Transverse colon (tissue), 4 donors: ENCODE results near the gene UBALD2. TPM values are rescaled to one million over a fixed set of nuclear protein-coding genes. Genes with fewer than 3 reads are reported as not detected.

ENCODE experiments used
- DNase-seq: peaks from one replicate; pipeline ENCODE4 v3.0.0-alpha.2; 2019
- H3K27ac ChIP-seq, 4 donors: fragments of 200-600 bp; sonication (generic); 2 replicates each; pipeline ENCODE4 v1.5.1; 2016 to 2018; ENCODE audit warnings: inconsistent platforms in 4 of 4
- H3K27me3 ChIP-seq: fragments of 200-600 bp; sonication (generic); 2 replicates; pipeline ENCODE4 v1.5.1; 2017; ENCODE audit warnings: inconsistent platforms
- H3K36me3 ChIP-seq, 4 donors: fragments of 200-600 bp; sonication (generic); 2 replicates each; pipeline ENCODE4 v1.5.1; 2017 to 2019; ENCODE audit warnings: inconsistent platforms in 4 of 4
- H3K4me1 ChIP-seq, 4 donors: fragments of 200-600 bp; sonication (generic); 2 replicates each; pipeline ENCODE4 v1.5.1; 2017 to 2020; ENCODE audit warnings: inconsistent platforms in 4 of 4
- H3K4me3 ChIP-seq, 4 donors: fragments of 200-600 bp; sonication (generic); 1 replicate in 1 of 4; 2 replicates in 3 of 4; pipeline versions ENCODE4 v1.5.1 to v1.6.1; 2017 to 2019; ENCODE audit warnings: inconsistent platforms in 4 of 4
- H3K9me3 ChIP-seq, 2 donors: fragments of 200-600 bp; sonication (generic); 2 replicates each; pipeline ENCODE4 v1.5.1; 2017 to 2019; ENCODE audit warnings: inconsistent platforms in 2 of 2
- CTCF ChIP-seq, 5 experiments: fragments of 200-600 bp in 3 of 5; fragments of 450-650 bp in 2 of 5; sonication (generic) in 3 of 5; IDR thresholded peaks; 1 replicate in 2 of 5; 2 replicates in 3 of 5; pipeline ENCODE4 v1.5.1; 2016 to 2017; ENCODE audit warnings: antibody characterized with exemption in 5 of 5, inconsistent platforms in 3 of 5, mild to moderate bottlenecking in 2 of 5, moderate library complexity in 1 of 5
- EP300 ChIP-seq: sonication (generic); formaldehyde crosslinking; IDR thresholded peaks from one replicate; pipeline ENCODE4 v1.6.1; 2017; ENCODE audit warnings: antibody characterized with exemption, low read depth
- POLR2A ChIP-seq: fragments of 450-650 bp; IDR thresholded peaks from one replicate; pipeline ENCODE4 v1.6.1; 2016; ENCODE audit warnings: antibody characterized with exemption, mild to moderate bottlenecking, moderate library complexity
- POLR2AphosphoS5 ChIP-seq, 3 donors: sonication (generic); formaldehyde crosslinking; IDR thresholded peaks; one replicate each; pipeline ENCODE4 v1.6.1; 2016; ENCODE audit warnings: antibody characterized with exemption in 3 of 3
- WGBS, 2 donors: methylation state at CpG; one replicate each; pipeline ENCODE4 v1.1.5; 2018; ENCODE audit warnings: low coverage in 1 of 2; 5-methylcytosine and 5-hydroxymethylcytosine counted together
- in situ Hi-C, 4 donors: fragments of 200-750 bp; cut with MboI; loops; one replicate each; pipeline versions ENCODE4 v1.15.0 to v1.15.1; 2017; ENCODE audit warnings: low sequenced_read_pairs in 3 of 4, low pct_ligation_motif_present in 1 of 4, low pct_unique_long_range_greater_than_20kb in 1 of 4
- intact Hi-C: fragments of 100-400 bp; cut with DNase I; formaldehyde crosslinking; loops from one replicate; pipeline ENCODE4 v1.15.1; 2023; ENCODE audit warnings: low total_unique reads
- total RNA-seq, 4 donors: library from RNA; depleted of rRNA; stranded (reverse); fragments of >200 nt; gene quantifications; one replicate each; pipeline ENCODE4 v1.1.0, GENCODE V29; 2016

Gene UBALD2
- total RNA-seq, 4 donors from 2014 or later: 25.5 to 51.2 (median 34.5) TPM

DNA sequence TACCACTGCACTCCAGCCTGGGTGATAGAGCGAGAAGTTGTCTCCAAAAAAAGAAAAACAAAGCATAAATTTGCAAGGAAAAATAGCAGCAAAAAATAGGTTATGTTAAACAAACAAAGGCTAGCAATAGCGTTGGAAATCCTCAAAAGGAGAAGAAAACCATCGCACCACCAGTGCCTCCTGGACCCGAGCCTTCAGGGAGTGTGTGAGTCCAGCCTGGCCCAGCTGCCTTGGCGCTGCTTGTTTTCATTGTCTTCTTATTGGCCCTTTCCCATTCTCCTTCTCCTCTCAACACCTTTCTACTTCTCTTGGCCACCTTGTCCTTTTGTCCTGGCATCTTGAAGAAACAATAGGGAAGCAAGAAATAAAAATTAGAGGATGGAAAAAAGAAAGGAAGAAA lies 4.5 kb upstream of the UBALD2 start:
- in situ Hi-C loops: no loop called here
- peaks cover 36 to 69% (median 57%) of the 10 kb centered on the region in 4 donors for H3K4me1 ChIP-seq
- DNase-seq: no peak
- peak overlapping the region; percentile 90 to 98 (median 92) for H3K27ac ChIP-seq
- no peaks in the 10 kb centered on the region for H3K27me3 ChIP-seq
- no peaks in the 10 kb centered on the region for H3K36me3 ChIP-seq
- H3K4me3 ChIP-seq: no peak overlapping the region
- intact Hi-C loops: no loop called here
- H3K9me3 ChIP-seq: no peaks in the 10 kb centered on the region
- TF ChIP-seq POLR2AphosphoS5 (IDR thresholded peaks at IDR 0.05) (no peak), CTCF (IDR thresholded peaks at IDR 0.05) (no peak), POLR2A (no peak), EP300 (no peak)
- 61 to 77% methylated on average over 2 to 5 of the region's 5 CpGs for WGBS, 2 donors

DNA sequence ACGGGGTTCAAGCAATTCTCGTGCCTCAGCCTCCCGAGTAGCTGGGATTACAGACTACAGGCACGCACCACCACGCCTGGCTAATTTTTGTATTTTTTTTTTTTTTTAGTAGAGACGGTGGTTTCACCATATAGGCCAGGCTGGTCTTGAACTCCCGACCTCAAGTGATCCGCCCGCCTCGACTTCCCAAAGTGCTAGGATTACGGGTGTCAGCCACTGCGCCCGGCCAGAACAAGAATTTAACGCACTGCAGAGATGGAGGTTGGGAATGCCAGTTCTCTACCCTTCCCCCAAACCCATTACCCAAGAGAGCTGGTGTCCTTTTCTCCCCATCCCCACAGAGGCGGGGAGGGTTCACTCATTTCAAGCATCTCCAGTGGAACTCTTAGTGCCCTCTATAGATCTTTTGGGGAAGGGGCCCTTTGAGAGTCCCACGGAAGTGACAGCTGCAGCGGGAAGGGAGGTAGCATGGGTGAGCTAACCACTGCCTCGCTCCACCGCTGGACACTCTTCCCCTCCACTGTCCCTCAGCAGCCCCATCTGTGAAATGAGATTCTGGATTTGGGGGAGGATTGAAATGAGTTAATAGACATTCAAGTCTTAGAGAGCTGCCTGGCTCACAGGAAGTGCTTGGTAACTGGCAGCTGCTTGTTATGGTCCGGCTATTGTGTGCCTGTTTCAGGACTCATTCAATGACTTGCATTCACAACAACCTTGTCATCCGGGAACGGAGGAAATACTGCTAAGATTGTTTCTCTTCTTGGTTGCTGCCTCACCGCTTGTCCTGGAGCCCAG lies 3.5 kb upstream of the UBALD2 start:
- peaks cover 36 to 69% (median 59%) of the 10 kb centered on the region in 4 donors for H3K4me1 ChIP-seq
- intact Hi-C loops: no loop called here
- DNase-seq: no peak
- 47 to 78% methylated on average over 3 to 23 of the region's 23 CpGs for WGBS, 2 donors
- in situ Hi-C loops: no loop called here
- no peaks in the 10 kb centered on the region for H3K36me3 ChIP-seq
- peak overlapping the region; percentile 90 to 98 (median 92) for H3K27ac ChIP-seq
- H3K9me3 ChIP-seq: no peaks in the 10 kb centered on the region
- no peaks in the 10 kb centered on the region for H3K27me3 ChIP-seq
- no peak overlapping the region for H3K4me3 ChIP-seq
- TF ChIP-seq EP300 (no peak), POLR2AphosphoS5 (IDR thresholded peaks at IDR 0.05) (peak in 2 of 3 donors; percentile 11 to 35), POLR2A (peak; percentile 9), CTCF (IDR thresholded peaks at IDR 0.05) (no peak)

DNA sequence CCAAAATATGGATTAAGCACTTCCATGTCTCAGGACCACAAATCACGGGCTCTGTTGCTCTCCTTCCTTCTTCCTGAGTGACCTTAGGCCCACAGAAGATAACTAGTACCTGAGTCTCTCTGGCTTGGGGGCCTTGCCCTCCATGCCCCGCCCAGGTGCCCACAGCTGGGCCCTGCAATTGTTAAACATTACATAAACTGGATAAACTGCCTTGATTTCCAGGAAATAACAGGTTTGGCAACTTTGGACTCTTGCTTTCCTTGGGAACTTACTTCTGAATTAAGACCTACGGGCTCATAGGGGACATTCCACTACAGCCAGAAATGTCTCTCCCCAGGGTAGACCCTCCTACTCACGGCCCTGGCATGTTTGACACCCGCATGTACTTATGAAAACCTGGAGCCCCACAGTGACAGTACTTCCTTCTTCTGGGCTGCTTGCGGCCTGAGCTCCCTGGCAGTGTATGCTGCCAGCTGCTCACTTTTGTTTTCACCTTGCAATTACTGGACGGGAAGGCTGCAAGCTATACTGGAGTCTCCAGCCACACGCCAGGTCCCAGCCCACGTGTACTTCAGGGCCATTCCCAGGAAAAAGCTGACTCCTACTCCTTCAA lies 2.3 kb upstream of the UBALD2 start:
- DNase-seq: peak; percentile 84
- TF ChIP-seq EP300 (peak; percentile 66), POLR2AphosphoS5 (IDR thresholded peaks at IDR 0.05) (peak; percentile 48 to 82 (median 58)), POLR2A (peak; percentile 59), CTCF (IDR thresholded peaks at IDR 0.05) (no peak)
- Histone ChIP-seq H3K9me3 (no peaks in the 10 kb centered on the region), H3K4me1 (peaks cover 40 to 79% (median 71%) of the 10 kb centered on the region in 4 donors), H3K27ac (peak overlapping the region; percentile 90 to 98 (median 92)), H3K4me3 (no peak overlapping the region), H3K36me3 (no peaks in the 10 kb centered on the region), H3K27me3 (no peaks in the 10 kb centered on the region)
- in situ Hi-C loops: no loop called here
- intact Hi-C loops: no loop called here
- WGBS, 2 donors: 27 to 40% methylated on average over 2 to 9 of the region's 9 CpGs

- no peaks in the 10 kb centered on the region for H3K27me3 ChIP-seq
- H3K4me3 ChIP-seq: no peak overlapping the region
- no peak for DNase-seq
- in situ Hi-C loops (no loop called here), intact Hi-C loops (no loop called here)
- peak overlapping the region; percentile 90 to 98 (median 92) for H3K27ac ChIP-seq
- H3K9me3 ChIP-seq: no peaks in the 10 kb centered on the region
- 85 to 92% methylated on average over 3 to 5 of the region's 5 CpGs for WGBS, 2 donors
- H3K36me3 ChIP-seq: no peaks in the 10 kb centered on the region
- TF ChIP-seq CTCF (IDR thresholded peaks at IDR 0.05) (no peak), POLR2A (no peak)
- H3K4me1 ChIP-seq: peaks cover 44 to 80% (median 71%) of the 10 kb centered on the region in 4 donors
Observed at GRCh38 chr17:76263896-76264295, 1.3 kb upstream of the UBALD2 start.
